Astrocyte (in vitro differentiated cells and primary cell): Measurements from ENCODE around the gene CRP.

ENCODE experiments used
- EZH2 ChIP-seq: IDR thresholded peaks from 2 replicates; pipeline ENCODE4 v1.6.1; 2012; ENCODE audit warnings: mild to moderate bottlenecking, low read length, inconsistent platforms; ENCODE audit not compliant: insufficient read depth
- TF ChIP-seq, protein P1 (sequence below): IDR thresholded peaks from 2 replicates; pipeline ENCODE4 v1.5.1; 2011; ENCODE audit warnings: low read depth, mild to moderate bottlenecking, inconsistent platforms, low read length, moderate library complexity; ENCODE audit not compliant: insufficient read depth

DNA sequence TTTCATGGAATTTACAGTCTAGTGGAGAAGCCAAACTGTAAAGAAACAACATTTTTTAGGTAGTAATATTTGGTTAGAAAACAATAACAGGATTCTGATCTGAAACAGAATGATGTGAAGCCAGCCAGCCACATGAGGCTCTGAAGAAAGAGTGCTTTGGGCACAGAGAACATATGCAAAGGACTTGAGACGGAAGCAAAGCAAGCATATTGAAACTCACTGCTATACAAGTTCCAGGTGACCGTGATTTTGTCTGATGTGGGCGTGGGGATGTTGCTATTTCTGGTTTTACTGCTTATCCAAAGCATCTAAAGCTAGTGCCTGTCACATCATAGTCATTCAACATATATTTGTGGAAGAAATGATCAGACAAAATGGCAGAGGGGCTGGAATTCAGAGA is 14.7 kb downstream of the CRP start:
- TF ChIP-seq, protein P1, sequence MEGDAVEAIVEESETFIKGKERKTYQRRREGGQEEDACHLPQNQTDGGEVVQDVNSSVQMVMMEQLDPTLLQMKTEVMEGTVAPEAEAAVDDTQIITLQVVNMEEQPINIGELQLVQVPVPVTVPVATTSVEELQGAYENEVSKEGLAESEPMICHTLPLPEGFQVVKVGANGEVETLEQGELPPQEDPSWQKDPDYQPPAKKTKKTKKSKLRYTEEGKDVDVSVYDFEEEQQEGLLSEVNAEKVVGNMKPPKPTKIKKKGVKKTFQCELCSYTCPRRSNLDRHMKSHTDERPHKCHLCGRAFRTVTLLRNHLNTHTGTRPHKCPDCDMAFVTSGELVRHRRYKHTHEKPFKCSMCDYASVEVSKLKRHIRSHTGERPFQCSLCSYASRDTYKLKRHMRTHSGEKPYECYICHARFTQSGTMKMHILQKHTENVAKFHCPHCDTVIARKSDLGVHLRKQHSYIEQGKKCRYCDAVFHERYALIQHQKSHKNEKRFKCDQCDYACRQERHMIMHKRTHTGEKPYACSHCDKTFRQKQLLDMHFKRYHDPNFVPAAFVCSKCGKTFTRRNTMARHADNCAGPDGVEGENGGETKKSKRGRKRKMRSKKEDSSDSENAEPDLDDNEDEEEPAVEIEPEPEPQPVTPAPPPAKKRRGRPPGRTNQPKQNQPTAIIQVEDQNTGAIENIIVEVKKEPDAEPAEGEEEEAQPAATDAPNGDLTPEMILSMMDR: no peak
- no peak for TF ChIP-seq EZH2
